NCI-H524 (cell line): ENCODE data around the gene SCN2A.
"Not testable (repeated sequence)": the region's sequence is repeated elsewhere in the genome, so short reads cannot be mapped to it uniquely, and the experiment has no call there.

ENCODE experiments used
- DNase-seq, 2 experiments: peaks; one replicate each; lab custom pipeline; 2025; lab: John Stamatoyannopoulos, UW

Gene SCN2A

GRCh38 chr2:165328272-165328671, 89.1 kb downstream of the SCN2A start:
- DNase-seq: no peak

GRCh38 chr2:165344276-165344675, 105.1 kb downstream of the SCN2A start:
- DNase-seq: not testable (repeated sequence)

- no peak for DNase-seq
Observed at GRCh38 chr2:165348441-165348840, 109.2 kb downstream of the SCN2A start.

GRCh38 chr2:165349181-165349580, 110.0 kb downstream of the SCN2A start:
- no peak for DNase-seq

GRCh38 chr2:165357758-165358157, 118.5 kb downstream of the SCN2A start:
- DNase-seq: peak in 1 of 2 experiments; percentile 29

- no peak for DNase-seq
Observed at GRCh38 chr2:165361514-165361913, 122.3 kb downstream of the SCN2A start.

GRCh38 chr2:165369131-165369897, 130.1 kb downstream of the SCN2A start:
- DNase-seq: no peak

GRCh38 chr2:165369898-165370296, 130.7 kb downstream of the SCN2A start:
- DNase-seq: no peak

- DNase-seq: peak; percentile 2 to 44
Observed at GRCh38 chr2:165371356-165371755, 132.1 kb downstream of the SCN2A start.

- DNase-seq: no peak
Observed at GRCh38 chr2:165373278-165374010, 134.2 kb downstream of the SCN2A start.

- DNase-seq: no peak
Observed at GRCh38 chr2:165376571-165376975, 137.4 kb downstream of the SCN2A start.

GRCh38 chr2:165382362-165382761, 143.1 kb downstream of the SCN2A start:
- DNase-seq: no peak

- no peak for DNase-seq
Observed at GRCh38 chr2:165390875-165391274, 151.7 kb downstream of the SCN2A start.

- no peak for DNase-seq
Observed at GRCh38 chr2:165391791-165392190, 152.6 kb downstream of the SCN2A start.

GRCh38 chr2:165398603-165399002, 159.4 kb downstream of the SCN2A start:
- not testable (repeated sequence) for DNase-seq

GRCh38 chr2:165401285-165401852, 162.2 kb downstream of the SCN2A start:
- peak; percentile 65 to 71 for DNase-seq

- DNase-seq: no peak
Observed at GRCh38 chr2:165402162-165402561, 162.9 kb downstream of the SCN2A start.

- DNase-seq: peak; percentile 98 to 99
Observed at GRCh38 chr2:165406173-165406572, 167.0 kb downstream of the SCN2A start.

- no peak for DNase-seq
Observed at GRCh38 chr2:165407466-165407865, 168.3 kb downstream of the SCN2A start.

- DNase-seq: peak in 1 of 2 experiments; percentile 11
Observed at GRCh38 chr2:165408186-165408585, 169.0 kb downstream of the SCN2A start.

- no peak for DNase-seq
Observed at GRCh38 chr2:165410276-165410675, 171.1 kb downstream of the SCN2A start.

- DNase-seq: no peak
Observed at GRCh38 chr2:165414187-165414586, 175.0 kb downstream of the SCN2A start.

- DNase-seq: no peak
Observed at GRCh38 chr2:165417009-165417408, 177.8 kb downstream of the SCN2A start.
